Neural cell (in vitro differentiated cells): ENCODE data around the gene ENC1.

Source experiments
- CTCF ChIP-seq: fragments of 450-650 bp; IDR thresholded peaks from 2 replicates; pipeline ENCODE4 v1.5.1; 2014; ENCODE audit warnings: antibody characterized with exemption, mild to moderate bottlenecking, moderate library complexity; ENCODE audit not compliant: poor library complexity, severe bottlenecking
- EP300 ChIP-seq: fragments of 450-650 bp; conservative IDR thresholded peaks from 2 replicates; pipeline ENCODE4 v1.6.1; 2014; ENCODE audit warnings: antibody characterized with exemption, mild to moderate bottlenecking, moderate library complexity; ENCODE audit not compliant: poor library complexity, severe bottlenecking

GRCh38 chr5:74595143-74595925, 45.2 kb downstream of the ENC1 start:
- TF ChIP-seq CTCF (no peak), EP300 (no peak)
